ENCODE results near the gene STXBP6. TPM values are rescaled to one million over a fixed set of nuclear protein-coding genes. Genes with fewer than 3 reads are reported as not detected.

Gene STXBP6
- 10 to 100 TPM in 2 of 4 donors, 1 to 10 TPM in 2; 4.4 to 19.9 (median 8.2) TPM for total RNA-seq

DNA sequence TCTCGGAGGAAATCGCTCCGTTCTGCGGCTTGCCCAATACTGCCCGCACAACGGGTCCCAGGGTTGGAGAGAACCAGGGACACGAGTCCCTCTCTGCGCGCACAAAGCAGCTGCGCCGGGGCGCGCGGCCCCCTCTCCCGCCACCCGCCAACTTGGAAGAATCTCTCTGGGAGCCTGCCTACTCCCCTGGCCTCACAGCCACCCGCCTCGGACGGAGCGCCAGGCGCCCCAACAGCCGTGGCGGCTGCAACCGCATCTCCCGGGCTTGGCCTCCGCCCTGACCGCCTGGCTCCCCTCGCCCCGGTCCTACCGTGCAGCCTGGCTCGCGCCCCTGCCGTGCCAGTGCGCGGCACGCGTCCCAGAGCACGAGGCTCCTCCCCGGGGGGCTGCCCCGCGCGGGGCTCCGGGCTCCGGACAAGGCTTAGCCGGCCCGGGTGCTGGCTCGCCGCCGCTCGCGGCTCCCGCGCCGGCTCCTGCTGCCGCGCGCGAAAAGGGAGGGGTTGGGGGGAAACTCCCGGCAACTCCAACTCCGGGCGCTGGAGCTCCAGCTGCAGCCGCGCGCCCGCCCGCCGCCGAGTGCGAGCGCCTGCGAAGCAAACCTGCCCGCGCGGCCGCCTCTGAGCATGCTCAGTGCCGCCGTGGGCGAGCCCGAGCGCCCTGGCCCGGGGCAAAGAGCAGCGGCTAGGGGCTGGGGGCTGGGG is at the start of gene STXBP6:
STXBP6 (minus strand) TSS at position 580 of the 701 bp plus-strand sequence. CDS start 75,329 bp downstream, outside the sequence.
- TF ChIP-seq, protein P1, sequence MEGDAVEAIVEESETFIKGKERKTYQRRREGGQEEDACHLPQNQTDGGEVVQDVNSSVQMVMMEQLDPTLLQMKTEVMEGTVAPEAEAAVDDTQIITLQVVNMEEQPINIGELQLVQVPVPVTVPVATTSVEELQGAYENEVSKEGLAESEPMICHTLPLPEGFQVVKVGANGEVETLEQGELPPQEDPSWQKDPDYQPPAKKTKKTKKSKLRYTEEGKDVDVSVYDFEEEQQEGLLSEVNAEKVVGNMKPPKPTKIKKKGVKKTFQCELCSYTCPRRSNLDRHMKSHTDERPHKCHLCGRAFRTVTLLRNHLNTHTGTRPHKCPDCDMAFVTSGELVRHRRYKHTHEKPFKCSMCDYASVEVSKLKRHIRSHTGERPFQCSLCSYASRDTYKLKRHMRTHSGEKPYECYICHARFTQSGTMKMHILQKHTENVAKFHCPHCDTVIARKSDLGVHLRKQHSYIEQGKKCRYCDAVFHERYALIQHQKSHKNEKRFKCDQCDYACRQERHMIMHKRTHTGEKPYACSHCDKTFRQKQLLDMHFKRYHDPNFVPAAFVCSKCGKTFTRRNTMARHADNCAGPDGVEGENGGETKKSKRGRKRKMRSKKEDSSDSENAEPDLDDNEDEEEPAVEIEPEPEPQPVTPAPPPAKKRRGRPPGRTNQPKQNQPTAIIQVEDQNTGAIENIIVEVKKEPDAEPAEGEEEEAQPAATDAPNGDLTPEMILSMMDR (IDR thresholded peaks at IDR 0.05): no peak
- DNase-seq (ENCODE audit: low spot score) (peak; percentile 28), ATAC-seq (ENCODE audit: low FRiP score) (peak; percentile 77)

DNA sequence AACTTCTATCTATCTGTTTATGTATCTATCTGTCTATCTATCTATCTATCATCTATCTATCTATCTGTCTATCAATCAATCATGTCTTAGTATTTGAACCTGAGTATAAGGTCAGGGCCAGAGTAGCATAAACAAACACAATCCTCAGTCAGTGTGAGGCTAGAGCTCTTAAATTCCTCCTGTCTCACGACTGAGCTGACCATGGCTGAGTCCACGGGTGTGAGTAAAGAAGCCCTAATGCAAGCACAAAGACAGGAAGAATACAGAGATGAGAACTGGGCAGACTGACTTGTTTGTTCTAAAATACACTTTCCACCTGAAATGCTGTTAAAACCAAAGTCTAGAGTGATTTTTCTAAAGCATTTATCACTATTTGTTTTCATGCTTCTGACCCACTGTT is 47.2 kb upstream of the STXBP6 start:
- TF ChIP-seq, protein P1 (IDR thresholded peaks at IDR 0.05): no peak
- DNase-seq (ENCODE audit: low spot score): no peak
- no peak for ATAC-seq (ENCODE audit: low FRiP score)

DNA sequence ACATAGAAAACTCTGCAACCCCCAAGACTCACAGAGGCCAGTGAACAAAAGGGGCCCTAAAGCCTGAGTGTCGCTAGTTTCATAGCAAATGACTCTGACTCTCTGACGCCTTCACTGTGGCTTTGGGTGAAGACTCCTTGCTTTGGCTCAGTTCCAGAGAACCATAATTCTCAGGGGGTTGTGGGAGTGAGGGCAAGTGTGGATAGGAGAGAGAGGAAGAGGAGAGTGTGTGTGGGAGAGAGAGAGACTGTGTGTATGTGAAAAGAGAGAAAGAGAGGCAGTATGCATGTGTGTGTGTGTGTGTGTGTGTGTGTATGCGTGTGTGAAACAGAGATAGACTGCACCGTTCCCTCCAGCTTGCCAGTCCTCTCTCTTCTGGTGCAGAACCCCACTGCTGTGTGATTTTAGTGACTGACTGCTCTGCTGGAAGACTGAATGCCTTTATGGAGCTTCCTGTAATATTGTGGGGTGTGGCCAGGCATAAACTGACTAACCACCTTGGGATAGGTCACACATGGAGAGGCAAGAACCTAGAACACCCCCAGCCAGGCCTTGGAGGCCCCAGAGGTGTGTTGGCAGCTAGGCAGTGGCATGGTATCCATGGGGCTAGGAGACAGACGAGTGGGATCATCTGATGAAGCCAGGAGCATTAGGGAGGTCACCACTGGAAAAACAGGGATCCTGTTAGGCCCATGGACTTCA is 45.9 kb upstream of the STXBP6 start:
- TF ChIP-seq, protein P1 (IDR thresholded peaks at IDR 0.05): no peak
- ATAC-seq (ENCODE audit: low FRiP score): no peak
- DNase-seq (ENCODE audit: low spot score): no peak

DNA sequence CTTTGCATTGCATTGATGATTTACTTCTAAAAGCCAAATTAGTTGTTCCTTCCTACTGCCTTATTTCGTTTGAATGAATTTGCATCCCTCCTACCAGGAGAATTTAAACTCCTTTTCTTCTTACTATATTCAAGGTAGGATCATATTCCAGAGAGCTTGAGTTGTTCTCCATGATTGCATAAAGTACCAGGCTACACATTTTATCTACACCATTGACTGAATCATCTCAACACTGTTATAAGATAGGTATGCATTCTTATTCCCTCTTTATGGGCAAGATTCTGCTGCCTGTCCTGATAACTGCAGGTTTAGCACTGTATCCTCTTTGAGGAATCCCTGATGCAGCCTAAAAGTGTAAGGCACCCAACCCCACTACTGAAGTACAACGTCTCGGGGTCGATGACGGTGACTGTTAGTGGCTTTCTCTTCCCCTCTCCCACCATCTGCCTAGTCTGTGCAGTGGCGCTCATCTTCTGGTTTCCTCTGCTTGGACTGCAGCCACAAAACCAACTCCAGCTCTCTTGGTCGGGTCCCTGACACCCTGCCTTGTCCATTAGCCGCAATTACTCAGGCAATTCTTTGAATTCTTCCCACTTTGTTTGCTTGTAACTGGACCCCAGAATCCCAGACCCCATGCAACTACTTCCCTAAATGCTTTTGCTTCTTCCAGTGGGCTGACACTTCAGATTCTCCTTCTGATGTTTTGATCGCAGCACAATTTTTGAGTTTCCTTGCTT is 44.4 kb upstream of the STXBP6 start:
- TF ChIP-seq, protein P1 (IDR thresholded peaks at IDR 0.05): no peak

DNA sequence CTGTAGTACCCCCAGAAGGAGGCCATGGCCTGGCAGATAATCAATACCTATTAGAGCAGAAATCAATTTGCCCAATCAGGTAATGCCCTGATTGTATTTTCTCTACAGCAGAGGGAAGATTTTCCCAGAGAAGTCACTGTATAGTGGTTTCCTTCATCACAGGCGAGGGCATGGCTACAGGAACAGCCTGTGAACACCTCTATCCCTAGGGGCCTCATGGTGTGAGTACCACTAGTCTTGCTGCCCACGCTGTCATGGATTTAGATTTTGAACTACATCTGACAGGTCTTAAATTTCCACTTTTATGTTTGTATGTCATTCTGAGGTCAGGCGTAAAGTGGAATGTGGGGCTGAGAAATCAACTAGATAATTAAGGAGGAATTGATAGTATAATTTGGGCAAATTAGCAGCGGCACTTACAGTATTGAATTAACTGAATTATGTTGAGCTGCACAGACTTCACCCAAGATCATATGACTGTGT is 42.4 kb upstream of the STXBP6 start:
- no peak for ATAC-seq (ENCODE audit: low FRiP score)
- no peak for DNase-seq (ENCODE audit: low spot score)
- TF ChIP-seq, protein P1 (IDR thresholded peaks at IDR 0.05): no peak

More for the DNA sequence above, 44.4 kb upstream of the STXBP6 start:
- ATAC-seq (ENCODE audit: low FRiP score) (no peak), DNase-seq (ENCODE audit: low spot score) (no peak)

DNA sequence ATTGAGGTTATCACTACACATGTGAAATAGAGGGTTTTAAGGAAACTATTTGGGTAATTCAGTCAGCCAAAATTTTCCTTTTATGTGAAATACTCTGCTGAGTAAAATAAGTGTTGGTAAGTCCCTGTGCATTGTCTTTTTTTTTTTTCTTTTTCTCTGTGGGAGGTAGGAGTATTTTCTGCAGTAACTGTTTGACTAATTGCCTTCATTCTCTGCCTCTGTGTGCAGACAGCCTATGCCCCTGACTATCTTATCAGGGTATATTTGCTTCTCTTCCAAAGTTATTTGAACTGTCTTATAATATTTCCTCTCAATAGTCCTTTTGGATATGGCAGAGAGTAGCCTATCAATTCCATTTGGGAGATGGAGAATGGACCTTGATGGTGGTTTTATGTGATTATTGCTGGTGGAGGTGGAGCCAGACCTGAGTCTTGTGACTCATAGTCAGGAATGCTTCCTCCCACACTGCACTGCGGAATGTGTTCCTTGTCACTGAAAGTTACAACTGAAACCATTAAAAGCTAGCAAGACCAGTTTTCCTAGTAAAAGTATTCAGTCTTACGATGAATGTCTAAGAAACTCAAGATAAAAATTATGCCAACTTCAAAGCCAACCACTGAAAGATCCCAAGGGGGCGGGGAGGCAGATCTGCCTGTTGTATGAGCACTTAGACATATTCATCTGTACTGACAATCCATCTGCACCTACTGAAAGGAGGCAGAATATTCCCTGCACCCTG is 40.9 kb upstream of the STXBP6 start:
- TF ChIP-seq, protein P1 (IDR thresholded peaks at IDR 0.05): no peak
- DNase-seq (ENCODE audit: low spot score): no peak
- no peak for ATAC-seq (ENCODE audit: low FRiP score)
